HepG2 (cell line): ENCODE results near the gene SPTBN5. TPM values are rescaled to one million over a fixed set of nuclear protein-coding genes. Genes with fewer than 3 reads are reported as not detected.

Source experiments
- FOSL2 ChIP-seq: sonication (generic); formaldehyde crosslinking; IDR thresholded peaks from 2 replicates; pipeline ENCODE4 v1.4.0; 2020; ENCODE audit warnings: missing genetic modification reagents
- HNF4A ChIP-seq: sonication (generic); formaldehyde crosslinking; IDR thresholded peaks from 2 replicates; pipeline ENCODE4 v1.4.0; 2020; ENCODE audit warnings: missing genetic modification reagents
- NR2F1 ChIP-seq, 2 experiments: fragments of 450-650 bp in 1 of 2; formaldehyde crosslinking in 1 of 2; IDR thresholded peaks; 2 replicates each; pipeline versions ENCODE4 v1.5.0 to v1.6.1; 2016 to 2020; ENCODE audit warnings: mild to moderate bottlenecking in 1 of 2, missing compliant biosample characterization in 1 of 2, missing genetic modification reagents in 1 of 2, moderate library complexity in 1 of 2
- ZNF253 ChIP-seq: sonication (generic); formaldehyde crosslinking; IDR thresholded peaks from 2 replicates; pipeline ENCODE4 v1.8.0; 2022; ENCODE audit warnings: mild to moderate bottlenecking, missing genetic modification reagents, borderline replicate concordance
- polyA plus RNA-seq, 8 experiments: library from polyadenylated mRNA; depleted of rRNA in 3 of 8; stranded (reverse) in 7 of 8; unstranded in 1 of 8; fragments of >200 nt; fragmentation: Illumina TruSeq in 4 of 8; extraction: Trizol in 4 of 8; gene quantifications; 2 replicates each; pipeline versions ENCODE4 v1.2.1 to v1.2.3, GENCODE V29; 2011 to 2016; ENCODE audit warnings: low read depth in 4 of 8, missing spikeins in 1 of 8, mixed read lengths in 1 of 8; ENCODE audit not compliant: insufficient read depth in 1 of 8
- total RNA-seq, 5 experiments: library from RNA; depleted of rRNA; stranded (reverse); fragments of >200 nt; fragmentation: Illumina TruSeq; extraction: Trizol; gene quantifications; 2 replicates each; pipeline ENCODE4 v1.2.3, GENCODE V29; 2016; ENCODE audit warnings: low read depth in 1 of 5
- TF ChIP-seq, protein P1 (sequence below), 2 experiments: fragments of 450-650 bp in 1 of 2; sonication (generic) in 1 of 2; formaldehyde crosslinking in 1 of 2; IDR thresholded peaks; 2 replicates each; pipeline versions ENCODE4 v1.6.1 to v1.8.0; 2016 to 2022; ENCODE audit warnings: antibody characterized with exemption in 1 of 2, mild to moderate bottlenecking in 1 of 2, missing genetic modification reagents in 1 of 2
- TF ChIP-seq, protein P2 (sequence below): sonication (generic); formaldehyde crosslinking; IDR thresholded peaks from 2 replicates; pipeline ENCODE4 v1.4.0; 2020; ENCODE audit warnings: missing genetic modification reagents, borderline replicate concordance

SPTBN5 gene
- total and polyA plus RNA-seq, 2 of the 13 experiments (the other 11 are each of a cell fraction or from before 2014, with no cell fraction given): 0.01 to 0.07 TPM

DNA sequence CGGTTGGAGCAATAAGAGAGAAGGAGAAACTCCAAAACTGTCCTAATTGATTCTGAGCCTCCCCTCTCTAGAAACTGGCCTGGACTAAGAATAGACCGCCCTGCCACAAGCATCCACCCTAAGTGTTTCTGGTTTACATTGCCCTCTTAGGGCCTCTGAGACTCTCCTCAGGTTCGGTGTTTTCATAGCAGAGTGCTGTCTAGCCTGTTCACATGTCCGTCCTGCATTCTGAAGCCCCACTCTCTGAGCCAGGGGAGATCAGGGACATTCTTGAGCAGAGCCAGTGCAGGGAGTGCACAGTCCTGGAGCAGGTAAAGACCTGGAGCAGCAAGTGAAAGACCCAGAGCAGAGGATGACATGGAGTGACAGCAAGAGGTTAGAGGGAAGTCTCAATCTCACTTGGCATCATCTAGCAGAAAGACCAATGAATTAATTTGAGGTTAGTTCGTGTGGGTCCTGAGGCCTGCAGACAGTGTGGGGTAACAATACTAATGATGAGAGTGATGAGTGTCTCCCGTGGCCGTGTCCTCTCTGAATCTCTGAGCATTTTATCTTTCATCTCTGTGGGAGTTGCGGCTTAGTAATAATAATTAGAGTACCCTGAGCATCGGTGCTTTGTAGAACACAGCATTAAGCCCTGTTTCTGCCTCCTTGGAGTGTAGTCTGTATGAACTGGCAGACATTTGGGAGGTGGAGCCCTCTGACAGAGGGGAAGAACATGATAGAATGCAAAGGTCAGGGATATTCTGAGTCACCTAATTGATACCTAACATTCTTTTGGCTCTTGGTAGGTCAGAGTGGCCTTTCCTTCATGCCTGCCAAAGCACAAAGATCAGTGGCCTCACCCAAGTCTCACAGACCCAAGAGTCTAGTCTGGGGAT lies 95.0 kb downstream of the SPTBN5 start (continued):
- TF ChIP-seq, protein P1, sequence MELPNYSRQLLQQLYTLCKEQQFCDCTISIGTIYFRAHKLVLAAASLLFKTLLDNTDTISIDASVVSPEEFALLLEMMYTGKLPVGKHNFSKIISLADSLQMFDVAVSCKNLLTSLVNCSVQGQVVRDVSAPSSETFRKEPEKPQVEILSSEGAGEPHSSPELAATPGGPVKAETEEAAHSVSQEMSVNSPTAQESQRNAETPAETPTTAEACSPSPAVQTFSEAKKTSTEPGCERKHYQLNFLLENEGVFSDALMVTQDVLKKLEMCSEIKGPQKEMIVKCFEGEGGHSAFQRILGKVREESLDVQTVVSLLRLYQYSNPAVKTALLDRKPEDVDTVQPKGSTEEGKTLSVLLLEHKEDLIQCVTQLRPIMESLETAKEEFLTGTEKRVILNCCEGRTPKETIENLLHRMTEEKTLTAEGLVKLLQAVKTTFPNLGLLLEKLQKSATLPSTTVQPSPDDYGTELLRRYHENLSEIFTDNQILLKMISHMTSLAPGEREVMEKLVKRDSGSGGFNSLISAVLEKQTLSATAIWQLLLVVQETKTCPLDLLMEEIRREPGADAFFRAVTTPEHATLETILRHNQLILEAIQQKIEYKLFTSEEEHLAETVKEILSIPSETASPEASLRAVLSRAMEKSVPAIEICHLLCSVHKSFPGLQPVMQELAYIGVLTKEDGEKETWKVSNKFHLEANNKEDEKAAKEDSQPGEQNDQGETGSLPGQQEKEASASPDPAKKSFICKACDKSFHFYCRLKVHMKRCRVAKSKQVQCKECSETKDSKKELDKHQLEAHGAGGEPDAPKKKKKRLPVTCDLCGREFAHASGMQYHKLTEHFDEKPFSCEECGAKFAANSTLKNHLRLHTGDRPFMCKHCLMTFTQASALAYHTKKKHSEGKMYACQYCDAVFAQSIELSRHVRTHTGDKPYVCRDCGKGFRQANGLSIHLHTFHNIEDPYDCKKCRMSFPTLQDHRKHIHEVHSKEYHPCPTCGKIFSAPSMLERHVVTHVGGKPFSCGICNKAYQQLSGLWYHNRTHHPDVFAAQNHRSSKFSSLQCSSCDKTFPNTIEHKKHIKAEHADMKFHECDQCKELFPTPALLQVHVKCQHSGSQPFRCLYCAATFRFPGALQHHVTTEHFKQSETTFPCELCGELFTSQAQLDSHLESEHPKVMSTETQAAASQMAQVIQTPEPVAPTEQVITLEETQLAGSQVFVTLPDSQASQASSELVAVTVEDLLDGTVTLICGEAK (IDR thresholded peaks at IDR 0.05): no peak
- TF ChIP-seq, protein P1 (CRISPR knock-in tag; IDR thresholded peaks at IDR 0.05): no peak
- TF ChIP-seq FOSL2 (CRISPR knock-in tag) (peak; percentile 45; the same call in 1 of the 2 replicates), HNF4A (CRISPR knock-in tag) (0 out of 2 replicates have a peak, but pooled peaks have one; percentile 7), ZNF253 (CRISPR knock-in tag) (no peak), NR2F1 (CRISPR knock-in tag; IDR thresholded peaks at IDR 0.05) (0 out of 4 replicates have a peak, but pooled peaks of 1 of the 2 experiments have one; percentile 16)
- TF ChIP-seq, protein P2, sequence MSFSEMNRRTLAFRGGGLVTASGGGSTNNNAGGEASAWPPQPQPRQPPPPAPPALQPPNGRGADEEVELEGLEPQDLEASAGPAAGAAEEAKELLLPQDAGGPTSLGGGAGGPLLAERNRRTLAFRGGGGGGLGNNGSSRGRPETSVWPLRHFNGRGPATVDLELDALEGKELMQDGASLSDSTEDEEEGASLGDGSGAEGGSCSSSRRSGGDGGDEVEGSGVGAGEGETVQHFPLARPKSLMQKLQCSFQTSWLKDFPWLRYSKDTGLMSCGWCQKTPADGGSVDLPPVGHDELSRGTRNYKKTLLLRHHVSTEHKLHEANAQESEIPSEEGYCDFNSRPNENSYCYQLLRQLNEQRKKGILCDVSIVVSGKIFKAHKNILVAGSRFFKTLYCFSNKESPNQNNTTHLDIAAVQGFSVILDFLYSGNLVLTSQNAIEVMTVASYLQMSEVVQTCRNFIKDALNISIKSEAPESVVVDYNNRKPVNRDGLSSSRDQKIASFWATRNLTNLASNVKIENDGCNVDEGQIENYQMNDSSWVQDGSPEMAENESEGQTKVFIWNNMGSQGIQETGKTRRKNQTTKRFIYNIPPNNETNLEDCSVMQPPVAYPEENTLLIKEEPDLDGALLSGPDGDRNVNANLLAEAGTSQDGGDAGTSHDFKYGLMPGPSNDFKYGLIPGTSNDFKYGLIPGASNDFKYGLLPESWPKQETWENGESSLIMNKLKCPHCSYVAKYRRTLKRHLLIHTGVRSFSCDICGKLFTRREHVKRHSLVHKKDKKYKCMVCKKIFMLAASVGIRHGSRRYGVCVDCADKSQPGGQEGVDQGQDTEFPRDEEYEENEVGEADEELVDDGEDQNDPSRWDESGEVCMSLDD (CRISPR knock-in tag): no peak
